Activated CD8-positive, alpha-beta memory T cell treated with anti-CD3 and anti-CD28 coated beads, Interleukin-2, amount 10 ng/mL, durations not matched to agents 7 days and 5 days (primary cell): Measurements from ENCODE around the gene SETD5. TPM values are rescaled to one million over a fixed set of nuclear protein-coding genes. Genes with fewer than 3 reads are reported as not detected.

Experiments used
- ATAC-seq: fragments of 150-1000 bp; cut with Tn5 transposase; one replicate; pipeline ENCODE4 v1.10.0; 2021; ENCODE audit warnings: moderate library complexity
- CTCF ChIA-PET: fragments of 350-600 bp; sonication (Branson Sonifier 250); formaldehyde crosslinking; loops from one replicate; lab custom pipeline; 2021; ENCODE audit warnings: antibody characterized with exemption; lab: Charles Lee
- DNase-seq: peaks from one replicate; pipeline ENCODE4 v3.0.0-alpha.2; 2020
- H3K27ac Mint-ChIP-seq: one replicate; pipeline ENCODE4 v1.8.0; 2021; ENCODE audit warnings: mild to moderate bottlenecking, mixed read lengths
- H3K27me3 Mint-ChIP-seq: one replicate; pipeline ENCODE4 v1.8.0; 2021; ENCODE audit warnings: mixed read lengths
- H3K36me3 Mint-ChIP-seq: one replicate; pipeline ENCODE4 v1.8.0; 2021; ENCODE audit warnings: mild to moderate bottlenecking, mixed read lengths
- H3K4me1 Mint-ChIP-seq: one replicate; pipeline ENCODE4 v1.8.0; 2021; ENCODE audit warnings: mixed read lengths
- H3K4me3 Mint-ChIP-seq: one replicate; pipeline ENCODE4 v1.8.0; 2021; ENCODE audit warnings: mild to moderate bottlenecking, moderate library complexity, mixed read lengths
- H3K9me3 Mint-ChIP-seq: one replicate; pipeline ENCODE4 v1.8.0; 2022; ENCODE audit warnings: low read depth, mixed read lengths
- total RNA-seq, 2 experiments: library from RNA; stranded (reverse); gene quantifications; one replicate each; pipeline ENCODE4 v1.2.3, GENCODE V29; 2021

SETD5 gene
- total RNA-seq, 2 experiments from 2014 or later, result 136 to 147 TPM

GRCh38 chr3:9404680-9405079, 7.3 kb downstream of the SETD5 start:
- H3K4me1 Mint-ChIP-seq, result peaks cover 58% of the 10 kb centered on the region
- H3K27ac Mint-ChIP-seq, result no peak overlapping the region
- H3K9me3 Mint-ChIP-seq, result no peaks in the 10 kb centered on the region
- no peak overlapping the region for H3K4me3 Mint-ChIP-seq
- CTCF ChIA-PET, result interaction anchor here (1.2 to 3.1 kb wide), 3 partner anchors 10 to 51 kb away, joined by 3 to 11 read pairs (median 11); no protein-coding TSS in a partner anchor
- H3K36me3 Mint-ChIP-seq, result peaks cover 19% of the 10 kb centered on the region
- H3K27me3 Mint-ChIP-seq, result no peaks in the 10 kb centered on the region
- DNase-seq (no peak), ATAC-seq (peak; percentile 57)

GRCh38 chr3:9405756-9406155, 8.3 kb downstream of the SETD5 start:
- peaks cover 57% of the 10 kb centered on the region for H3K4me1 Mint-ChIP-seq
- no peak overlapping the region for H3K4me3 Mint-ChIP-seq
- no peak overlapping the region for H3K27ac Mint-ChIP-seq
- DNase-seq (no peak), ATAC-seq (no peak)
- no peaks in the 10 kb centered on the region for H3K27me3 Mint-ChIP-seq
- CTCF ChIA-PET, result interaction anchor here (0.5 kb wide), 1 partner anchor 449 kb away, joined by 3 read pairs; no protein-coding TSS in a partner anchor
- peaks cover 25% of the 10 kb centered on the region for H3K36me3 Mint-ChIP-seq
- H3K9me3 Mint-ChIP-seq, result no peaks in the 10 kb centered on the region

- Mint-ChIP-seq H3K4me3 (no peak overlapping the region), H3K27ac (no peak overlapping the region), H3K4me1 (peaks cover 48% of the 10 kb centered on the region), H3K9me3 (no peaks in the 10 kb centered on the region), H3K36me3 (peaks cover 25% of the 10 kb centered on the region), H3K27me3 (no peaks in the 10 kb centered on the region)
- DNase-seq (no peak), ATAC-seq (no peak)
- CTCF ChIA-PET, result no interaction called here
Measured at GRCh38 chr3:9406856-9407626, 9.6 kb downstream of the SETD5 start.

- Mint-ChIP-seq H3K36me3 (peaks cover 28% of the 10 kb centered on the region), H3K4me3 (no peak overlapping the region), H3K9me3 (no peaks in the 10 kb centered on the region), H3K27me3 (no peaks in the 10 kb centered on the region), H3K27ac (no peak overlapping the region), H3K4me1 (peaks cover 42% of the 10 kb centered on the region)
- DNase-seq (no peak), ATAC-seq (no peak)
- CTCF ChIA-PET, result interaction anchor here (1.0 kb wide), 1 partner anchor 9 kb away, joined by 4 read pairs; no protein-coding TSS in a partner anchor
Measured at GRCh38 chr3:9408061-9408460, 10.6 kb downstream of the SETD5 start.

GRCh38 chr3:9408546-9408945, 11.1 kb downstream of the SETD5 start:
- Mint-ChIP-seq H3K36me3 (peaks cover 32% of the 10 kb centered on the region), H3K27me3 (no peaks in the 10 kb centered on the region), H3K9me3 (no peaks in the 10 kb centered on the region), H3K4me1 (peaks cover 43% of the 10 kb centered on the region), H3K4me3 (no peak overlapping the region), H3K27ac (no peak overlapping the region)
- ATAC-seq (no peak), DNase-seq (no peak)
- CTCF ChIA-PET, result interaction anchor here (1.0 kb wide), 1 partner anchor 9 kb away, joined by 4 read pairs; no protein-coding TSS in a partner anchor

- Mint-ChIP-seq H3K27me3 (no peaks in the 10 kb centered on the region), H3K27ac (no peak overlapping the region)
- no peak for ATAC-seq
Measured at GRCh38 chr3:9409981-9410854, 12.8 kb downstream of the SETD5 start.

GRCh38 chr3:9411302-9411701, 13.9 kb downstream of the SETD5 start:
- Mint-ChIP-seq H3K27ac (no peak overlapping the region), H3K9me3 (no peaks in the 10 kb centered on the region), H3K4me3 (no peak overlapping the region), H3K4me1 (peaks cover 38% of the 10 kb centered on the region), H3K36me3 (peaks cover 41% of the 10 kb centered on the region), H3K27me3 (no peaks in the 10 kb centered on the region)
- DNase-seq, result no peak
- no peak for ATAC-seq
- CTCF ChIA-PET, result no interaction called here

More at GRCh38 chr3:9409981-9410854, 12.8 kb downstream of the SETD5 start:
- no peaks in the 10 kb centered on the region for H3K9me3 Mint-ChIP-seq
- peaks cover 38% of the 10 kb centered on the region for H3K36me3 Mint-ChIP-seq
- CTCF ChIA-PET, result no interaction called here
- H3K4me1 Mint-ChIP-seq, result peaks cover 38% of the 10 kb centered on the region
- H3K4me3 Mint-ChIP-seq, result no peak overlapping the region
- DNase-seq, result no peak

GRCh38 chr3:9412293-9412692, 14.9 kb downstream of the SETD5 start:
- H3K27me3 Mint-ChIP-seq, result no peaks in the 10 kb centered on the region
- ATAC-seq (no peak), DNase-seq (no peak)
- H3K4me3 Mint-ChIP-seq, result no peak overlapping the region
- CTCF ChIA-PET, result no interaction called here
- no peaks in the 10 kb centered on the region for H3K9me3 Mint-ChIP-seq
- H3K4me1 Mint-ChIP-seq, result peaks cover 37% of the 10 kb centered on the region
- H3K36me3 Mint-ChIP-seq, result peaks cover 44% of the 10 kb centered on the region
- no peak overlapping the region for H3K27ac Mint-ChIP-seq

GRCh38 chr3:9414826-9415225, 17.4 kb downstream of the SETD5 start:
- Mint-ChIP-seq H3K27ac (no peak overlapping the region), H3K4me1 (peaks cover 35% of the 10 kb centered on the region), H3K9me3 (no peaks in the 10 kb centered on the region), H3K4me3 (no peak overlapping the region), H3K27me3 (no peaks in the 10 kb centered on the region), H3K36me3 (peaks cover 38% of the 10 kb centered on the region)
- CTCF ChIA-PET, result interaction anchor here (0.6 to 0.9 kb wide), 2 partner anchors 11 to 51 kb away, joined by 3 read pairs; no protein-coding TSS in a partner anchor
- ATAC-seq, result no peak
- DNase-seq, result no peak

- peaks cover 33% of the 10 kb centered on the region for H3K36me3 Mint-ChIP-seq
- H3K4me3 Mint-ChIP-seq, result no peak overlapping the region
- no peak for ATAC-seq
- no peaks in the 10 kb centered on the region for H3K9me3 Mint-ChIP-seq
- no peak overlapping the region for H3K27ac Mint-ChIP-seq
- CTCF ChIA-PET, result interaction anchor here (0.6 to 1.1 kb wide), 3 partner anchors 12 to 52 kb away, joined by 3 to 4 read pairs (median 3); no protein-coding TSS in a partner anchor
- no peak for DNase-seq
- H3K4me1 Mint-ChIP-seq, result peaks cover 34% of the 10 kb centered on the region
- H3K27me3 Mint-ChIP-seq, result no peaks in the 10 kb centered on the region
Measured at GRCh38 chr3:9415485-9416138, 18.2 kb downstream of the SETD5 start.

- Mint-ChIP-seq H3K4me3 (no peak overlapping the region), H3K27me3 (no peaks in the 10 kb centered on the region), H3K27ac (no peak overlapping the region), H3K9me3 (no peaks in the 10 kb centered on the region), H3K36me3 (peaks cover 33% of the 10 kb centered on the region), H3K4me1 (peaks cover 39% of the 10 kb centered on the region)
- ATAC-seq (peak; percentile 20), DNase-seq (no peak)
- CTCF ChIA-PET, result interaction anchor here (0.8 to 1.1 kb wide), 3 partner anchors 13 to 24 kb away, joined by 3 to 4 read pairs (median 3); no protein-coding TSS in a partner anchor
Measured at GRCh38 chr3:9416139-9416780, 18.8 kb downstream of the SETD5 start.

GRCh38 chr3:9420850-9421549, 23.6 kb downstream of the SETD5 start:
- peaks cover 48% of the 10 kb centered on the region for H3K4me1 Mint-ChIP-seq
- ATAC-seq (no peak), DNase-seq (no peak)
- CTCF ChIA-PET, result interaction anchor here (1.0 to 1.9 kb wide), 2 partner anchors 18 to 68 kb away, joined by 4 to 6 read pairs; no protein-coding TSS in a partner anchor
- H3K4me3 Mint-ChIP-seq, result no peak overlapping the region
- peak overlapping the region; percentile 74 for H3K27ac Mint-ChIP-seq
- no peaks in the 10 kb centered on the region for H3K9me3 Mint-ChIP-seq
- peaks cover 21% of the 10 kb centered on the region for H3K36me3 Mint-ChIP-seq
- H3K27me3 Mint-ChIP-seq, result no peaks in the 10 kb centered on the region
